ENCODE data around the gene SHISA4. TPM values are rescaled to one million over a fixed set of nuclear protein-coding genes. Genes with fewer than 3 reads are reported as not detected.

Gene SHISA4
- total RNA-seq, 4 donors from 2014 or later, result 11.0 to 23.3 (median 13.0) TPM

DNA sequence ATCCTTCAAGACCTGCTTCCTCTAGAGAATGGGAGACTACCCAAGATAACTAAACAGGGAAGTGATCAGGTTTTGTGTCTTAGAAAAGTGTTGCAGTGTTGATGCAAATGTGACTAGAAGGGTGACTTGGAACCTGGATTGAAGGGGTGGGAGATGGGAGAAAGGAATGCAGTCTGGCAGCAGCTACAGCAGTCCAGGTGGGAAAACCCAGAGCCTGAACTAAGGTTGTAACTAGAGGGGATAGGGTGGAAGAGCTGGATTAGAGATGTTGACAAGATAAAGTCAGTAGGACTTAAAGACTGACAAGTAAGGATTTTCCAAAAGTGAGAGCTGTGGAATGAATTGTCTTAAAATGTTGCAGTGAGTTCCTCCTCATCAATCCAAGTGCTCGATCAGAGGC, 7.1 kb upstream of the SHISA4 start:
- ATAC-seq (ENCODE audit: low FRiP score) (no peak), DNase-seq (ENCODE audit: low spot score) (no peak)
- TF ChIP-seq, protein P1, sequence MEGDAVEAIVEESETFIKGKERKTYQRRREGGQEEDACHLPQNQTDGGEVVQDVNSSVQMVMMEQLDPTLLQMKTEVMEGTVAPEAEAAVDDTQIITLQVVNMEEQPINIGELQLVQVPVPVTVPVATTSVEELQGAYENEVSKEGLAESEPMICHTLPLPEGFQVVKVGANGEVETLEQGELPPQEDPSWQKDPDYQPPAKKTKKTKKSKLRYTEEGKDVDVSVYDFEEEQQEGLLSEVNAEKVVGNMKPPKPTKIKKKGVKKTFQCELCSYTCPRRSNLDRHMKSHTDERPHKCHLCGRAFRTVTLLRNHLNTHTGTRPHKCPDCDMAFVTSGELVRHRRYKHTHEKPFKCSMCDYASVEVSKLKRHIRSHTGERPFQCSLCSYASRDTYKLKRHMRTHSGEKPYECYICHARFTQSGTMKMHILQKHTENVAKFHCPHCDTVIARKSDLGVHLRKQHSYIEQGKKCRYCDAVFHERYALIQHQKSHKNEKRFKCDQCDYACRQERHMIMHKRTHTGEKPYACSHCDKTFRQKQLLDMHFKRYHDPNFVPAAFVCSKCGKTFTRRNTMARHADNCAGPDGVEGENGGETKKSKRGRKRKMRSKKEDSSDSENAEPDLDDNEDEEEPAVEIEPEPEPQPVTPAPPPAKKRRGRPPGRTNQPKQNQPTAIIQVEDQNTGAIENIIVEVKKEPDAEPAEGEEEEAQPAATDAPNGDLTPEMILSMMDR (IDR thresholded peaks at IDR 0.05), result no peak

DNA sequence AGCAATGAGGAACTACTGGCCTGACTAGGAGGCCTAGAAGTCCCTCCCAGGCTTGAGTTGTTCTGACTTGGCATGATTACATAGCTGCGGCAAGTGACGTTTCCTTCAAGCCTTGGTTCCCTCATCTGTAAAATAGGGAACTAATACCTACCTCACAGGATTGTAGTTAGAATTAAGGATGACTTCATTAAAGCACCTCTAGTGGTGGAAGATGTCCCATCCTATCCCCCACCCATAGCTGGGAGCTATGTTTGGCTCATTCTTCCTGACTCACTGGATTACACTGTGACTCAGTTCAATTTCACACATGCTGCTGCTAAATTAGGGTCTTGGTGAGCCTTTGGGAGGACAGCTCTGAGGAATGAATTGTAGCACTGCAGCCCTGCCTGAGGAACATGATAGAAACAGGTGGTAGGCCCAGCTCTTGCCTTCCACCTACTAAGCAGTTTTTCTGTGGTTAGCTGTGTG, 6.0 kb upstream of the SHISA4 start:
- TF ChIP-seq, protein P1 (IDR thresholded peaks at IDR 0.05), result no peak
- no peak for ATAC-seq (ENCODE audit: low FRiP score)
- no peak for DNase-seq (ENCODE audit: low spot score)

DNA sequence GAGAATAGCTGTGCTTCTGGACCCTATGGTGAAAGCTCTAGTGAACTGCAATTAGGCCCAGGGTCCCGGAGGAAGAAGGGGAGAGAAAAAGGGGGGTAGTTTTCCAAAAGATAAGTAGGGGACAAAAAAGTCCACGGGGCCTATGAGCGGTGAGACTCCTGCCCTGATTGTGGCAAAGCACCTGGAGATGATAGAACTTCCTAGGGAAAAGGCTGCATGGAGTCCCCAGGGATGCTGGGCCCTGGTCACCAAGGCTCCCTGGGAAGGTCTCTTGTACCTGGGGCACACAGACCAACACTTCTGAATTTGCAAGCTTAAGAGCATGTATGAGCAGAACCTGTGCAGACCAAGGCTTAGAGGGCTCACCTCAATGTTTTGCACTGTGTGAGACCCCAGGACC, 5.4 kb upstream of the SHISA4 start:
- ATAC-seq (ENCODE audit: low FRiP score), result no peak
- no peak for DNase-seq (ENCODE audit: low spot score)
- TF ChIP-seq, protein P1 (IDR thresholded peaks at IDR 0.05), result no peak

DNA sequence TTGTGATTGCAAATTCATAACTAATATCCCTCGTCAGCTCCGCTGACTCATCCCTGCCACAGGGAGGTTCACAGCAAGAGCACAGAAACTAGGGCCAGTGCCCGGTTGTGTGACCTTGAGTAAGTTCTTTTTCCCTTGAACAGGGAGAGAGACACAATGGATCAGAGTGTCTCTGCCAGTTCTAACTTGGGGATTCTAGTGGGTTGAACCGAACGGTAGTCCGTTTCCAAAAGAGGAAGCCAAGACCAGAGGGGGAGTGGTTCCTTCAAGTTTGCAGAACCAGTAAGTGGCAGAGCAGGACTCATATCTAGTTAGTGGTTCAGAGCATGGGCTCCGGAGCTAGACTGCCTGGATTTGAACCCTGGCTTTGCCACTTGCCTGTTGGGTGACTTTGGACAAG, 4.9 kb upstream of the SHISA4 start:
- DNase-seq (ENCODE audit: low spot score) (no peak), ATAC-seq (ENCODE audit: low FRiP score) (no peak)
- TF ChIP-seq, protein P1 (IDR thresholded peaks at IDR 0.05), result no peak

DNA sequence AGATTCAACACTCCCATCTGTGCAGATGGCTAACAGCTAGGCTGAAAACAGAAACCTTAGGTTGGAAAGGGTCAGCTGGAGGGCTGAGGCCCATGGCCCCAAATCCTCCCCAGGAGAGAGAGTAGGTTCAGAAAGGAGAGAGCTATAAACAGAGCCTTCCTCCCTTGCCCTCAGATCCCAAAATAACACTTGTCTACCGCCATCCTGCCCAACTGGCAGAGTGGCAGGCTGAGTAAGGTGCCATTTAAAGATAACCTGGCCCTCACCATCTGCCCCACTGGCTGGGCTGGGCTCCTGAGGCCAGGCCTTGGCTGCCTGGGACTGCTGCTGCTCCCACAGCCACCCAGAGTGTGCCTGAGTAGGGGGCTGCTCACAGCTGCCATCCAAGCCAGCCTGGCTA, 4.3 kb upstream of the SHISA4 start:
- TF ChIP-seq, protein P1 (IDR thresholded peaks at IDR 0.05), result no peak
- ATAC-seq (ENCODE audit: low FRiP score) (no peak), DNase-seq (ENCODE audit: low spot score) (no peak)

DNA sequence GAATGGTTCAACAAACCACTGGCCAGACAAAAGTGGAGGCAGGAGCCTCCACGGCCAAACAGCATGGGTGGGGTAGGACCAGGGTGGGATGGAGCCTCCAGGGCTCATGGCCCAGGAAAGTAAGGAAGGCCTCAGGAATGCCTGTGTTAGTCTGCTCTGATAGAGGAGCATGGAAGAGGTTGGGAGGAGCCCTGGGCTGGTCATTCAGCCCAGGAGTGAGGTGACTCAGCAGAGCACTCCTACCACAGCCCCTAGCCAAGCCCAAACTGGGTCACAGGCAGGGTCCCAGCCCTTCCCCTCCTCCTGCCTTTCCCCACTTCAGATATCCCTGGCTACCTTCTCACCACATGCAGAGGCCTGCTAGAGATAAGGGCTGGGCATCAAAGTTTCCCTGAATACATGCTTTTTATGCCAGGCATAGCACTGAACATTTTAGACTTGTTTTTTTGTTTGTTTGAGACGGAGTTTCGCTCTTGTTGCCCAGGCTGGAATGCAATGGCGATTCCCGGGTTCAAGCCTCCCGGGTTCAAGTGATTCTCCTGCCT, 3.1 kb upstream of the SHISA4 start:
- DNase-seq (ENCODE audit: low spot score) (no peak), ATAC-seq (ENCODE audit: low FRiP score) (peak; percentile 65)
- TF ChIP-seq, protein P1 (IDR thresholded peaks at IDR 0.05), result no peak

DNA sequence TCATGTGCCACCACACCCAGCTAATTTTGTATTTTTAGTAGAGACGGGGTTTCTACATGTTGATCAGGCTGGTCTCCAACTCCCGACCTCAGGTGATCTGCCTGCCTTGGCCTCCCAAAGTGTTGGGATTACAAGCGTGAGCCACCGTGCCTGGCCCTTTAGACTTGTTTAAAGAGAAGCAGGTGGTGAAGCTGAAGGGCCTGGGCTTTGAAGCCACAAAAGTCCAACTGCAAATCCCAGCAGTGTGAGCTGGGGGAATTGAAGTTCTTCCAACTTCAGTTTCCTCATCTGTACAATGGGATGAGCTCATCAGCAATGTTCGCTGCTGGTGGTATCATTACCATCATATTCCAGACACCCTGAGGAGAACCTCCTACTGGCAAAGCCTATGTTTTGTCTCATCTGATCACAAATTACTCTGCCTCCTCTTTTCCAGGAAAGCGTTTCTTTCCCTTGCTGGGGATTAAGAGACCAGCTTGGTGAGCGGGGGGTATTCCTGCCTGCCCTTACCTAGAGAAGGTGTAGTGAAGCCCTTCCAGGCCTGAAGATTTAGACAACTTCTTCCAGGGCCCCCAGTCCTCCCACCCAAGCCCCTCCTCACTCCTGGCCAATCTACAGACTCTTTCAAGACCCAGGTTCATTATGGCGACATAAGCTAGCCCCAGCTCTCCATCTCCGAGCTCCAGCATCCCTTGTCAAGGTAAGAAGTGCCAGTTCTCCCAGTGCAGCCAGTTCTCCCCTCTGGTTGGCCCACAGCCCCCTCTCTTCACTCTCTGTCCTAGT, 2.4 kb upstream of the SHISA4 start:
- ATAC-seq (ENCODE audit: low FRiP score) (no peak), DNase-seq (ENCODE audit: low spot score) (no peak)
- TF ChIP-seq, protein P1 (IDR thresholded peaks at IDR 0.05), result no peak

Measured in omental fat pad (tissue), 4 donors.